HG02981 (cell line): ENCODE measurements around the gene AKR7A3.
"Not testable (repeated sequence)": the region's sequence is repeated elsewhere in the genome, so short reads cannot be mapped to it uniquely, and the experiment has no call there.

Experiments
- ATAC-seq: cut with Tn5 transposase; IDR thresholded peaks from one replicate; pipeline ENCODE4 v1.9.1; 2021; ENCODE audit warnings: mild to moderate bottlenecking, moderate library complexity; ENCODE audit not compliant: unreplicated experiment

The AKR7A3 gene

GRCh38 chr1:19256301-19256700, 32.3 kb downstream of the AKR7A3 start:
- not testable (repeated sequence) for ATAC-seq

GRCh38 chr1:19255288-19255687, 33.3 kb downstream of the AKR7A3 start:
- no peak for ATAC-seq

GRCh38 chr1:19254416-19254815, 34.2 kb downstream of the AKR7A3 start:
- ATAC-seq, result no peak

- ATAC-seq, result peak; percentile 70
Measured at GRCh38 chr1:19251305-19252196, 37.0 kb downstream of the AKR7A3 start, which contains the start of the genes EMC1 and MRTO4. Gene EMC1 (minus strand): TSS chr1:19251524. CDS start chr1:19251509, 15 bp downstream. Gene MRTO4 (plus strand): TSS chr1:19251805. CDS start chr1:19251836, 31 bp downstream.

GRCh38 chr1:19250629-19251304, 37.8 kb downstream of the AKR7A3 start:
- ATAC-seq, result peak; percentile 5

- no peak for ATAC-seq
Measured at GRCh38 chr1:19240673-19241538, 47.7 kb downstream of the AKR7A3 start.

GRCh38 chr1:19239876-19240275, 48.7 kb downstream of the AKR7A3 start:
- ATAC-seq, result no peak

- no peak for ATAC-seq
Measured at GRCh38 chr1:19234224-19234623, 54.3 kb downstream of the AKR7A3 start.
